PFSK-1 (cell line): ENCODE measurements around the gene NDUFAF7.
A peak's percentile ranks its signal among the peaks of the same experiment; 100 is the strongest.

ENCODE experiments used
- FOXP2 ChIP-seq: optimal IDR thresholded peaks from 2 replicates; pipeline ENCODE3; 2011; ENCODE audit warnings: borderline replicate concordance, control low read depth, inconsistent platforms; ENCODE audit not compliant: insufficient read depth; ENCODE audit errors: extremely low read length, extremely low read depth
- POLR2AphosphoS5 ChIP-seq: IDR thresholded peaks from 2 replicates; pipeline ENCODE4 v1.6.1; 2012; ENCODE audit warnings: low read depth, mild to moderate bottlenecking, control low read depth, low read length, moderate library complexity
- REST ChIP-seq, 2 experiments: IDR thresholded peaks; 2 replicates each; pipeline versions ENCODE4 v1.6.1 to v1.8.0; 2011 to 2012; ENCODE audit warnings: low read depth in 2 of 2, low read length in 2 of 2, control low read depth in 1 of 2, inconsistent platforms in 1 of 2, mild to moderate bottlenecking in 1 of 2, moderate library complexity in 1 of 2; ENCODE audit not compliant: insufficient read depth in 1 of 2
- SIN3A ChIP-seq: IDR thresholded peaks from 2 replicates; pipeline ENCODE4 v1.6.1; 2012; ENCODE audit warnings: mild to moderate bottlenecking, low read length, moderate library complexity, borderline replicate concordance; ENCODE audit not compliant: insufficient read depth
- TAF1 ChIP-seq: IDR thresholded peaks from 2 replicates; pipeline ENCODE4 v1.6.1; 2012; ENCODE audit warnings: low read length, control low read depth, borderline replicate concordance; ENCODE audit not compliant: insufficient read depth

GRCh38 chr2:37268111-37268510 is 36.7 kb downstream of the NDUFAF7 start:
- no peak for TF ChIP-seq POLR2AphosphoS5
- no peak for TF ChIP-seq TAF1
- TF ChIP-seq SIN3A = no peak
- peak; percentile 47 to 80; a peak in 3 of 4 replicates for TF ChIP-seq REST (IDR thresholded peaks at IDR 0.05; ENCODE audit: insufficient read depth in 1 of 2, low read depth in 2 of 2, low read length in 2 of 2)
- TF ChIP-seq FOXP2 = no peak
